Amygdala (tissue), 56 donors: ENCODE measurements around the gene NDUFV3.
"Not testable (repeated sequence)": the region's sequence is repeated elsewhere in the genome, so short reads cannot be mapped to it uniquely, and the experiment has no call there.

Experiments used
- DNase-seq, 56 donors: peaks; one replicate each; lab custom pipeline; 2025; lab: John Stamatoyannopoulos, UW

The NDUFV3 gene

GRCh38 chr21:42892931-42893755 lies at the start of gene NDUFV3:
TSS of gene NDUFV3 (plus strand) at chr21:42893309. CDS start at chr21:42893334, 25 bp downstream.
- peak; percentile 77 to 100 (median 99) for DNase-seq

- peak in 31 of 56 donors; percentile 7 to 72 (median 36) for DNase-seq
These were observed 48.5 kb upstream of the NDUFV3 start for GRCh38 chr21:42844411-42845113.

- peak in 28 of 56 donors; percentile 9 to 65 (median 38) for DNase-seq
These were observed 47.7 kb upstream of the NDUFV3 start for GRCh38 chr21:42845296-42845965.

- no peak for DNase-seq
These were observed 46.9 kb upstream of the NDUFV3 start for GRCh38 chr21:42846221-42846620.

- no peak for DNase-seq
These were observed 45.9 kb upstream of the NDUFV3 start for GRCh38 chr21:42847051-42847707.

GRCh38 chr21:42847726-42848125 lies 45.4 kb upstream of the NDUFV3 start:
- no peak for DNase-seq

- DNase-seq = not testable (repeated sequence)
These were observed 44.8 kb upstream of the NDUFV3 start for GRCh38 chr21:42848144-42848931.

- DNase-seq = no peak
These were observed 44.0 kb upstream of the NDUFV3 start for GRCh38 chr21:42848932-42849758.

GRCh38 chr21:42849759-42850412 lies 43.2 kb upstream of the NDUFV3 start:
- no peak for DNase-seq

GRCh38 chr21:42850463-42850862 lies 42.6 kb upstream of the NDUFV3 start:
- no peak for DNase-seq

- DNase-seq = no peak
These were observed 42.2 kb upstream of the NDUFV3 start for GRCh38 chr21:42850866-42851391.

- no peak for DNase-seq
These were observed 41.1 kb upstream of the NDUFV3 start for GRCh38 chr21:42851812-42852665.

- no peak for DNase-seq
These were observed 40.1 kb upstream of the NDUFV3 start for GRCh38 chr21:42852925-42853570.

- DNase-seq = no peak
These were observed 39.5 kb upstream of the NDUFV3 start for GRCh38 chr21:42853621-42854020.

- no peak for DNase-seq
These were observed 38.7 kb upstream of the NDUFV3 start for GRCh38 chr21:42854246-42855010.
